SK-N-MC (cell line): ENCODE results near the gene ANKRD10.

Source experiments
- EZH2 ChIP-seq: fragments of 200-600 bp; sonication (generic); IDR thresholded peaks from one replicate; pipeline ENCODE4 v1.6.1; 2017; ENCODE audit warnings: antibody characterized with exemption
- FOXP2 ChIP-seq: optimal IDR thresholded peaks from 2 replicates; pipeline ENCODE3; 2011; ENCODE audit warnings: mild to moderate bottlenecking, moderate library complexity; ENCODE audit not compliant: insufficient read depth; ENCODE audit errors: extremely low read length, control extremely low read depth
- POLR2AphosphoS5 ChIP-seq: IDR thresholded peaks from 2 replicates; pipeline ENCODE4 v1.6.1; 2012; ENCODE audit warnings: mild to moderate bottlenecking, low read depth, low read length, borderline replicate concordance

- TF ChIP-seq EZH2 (no peak), POLR2AphosphoS5 (no peak), FOXP2 (no peak)
Observed at GRCh38 chr13:110856942-110857835, 57.7 kb downstream of the ANKRD10 start.
